Uterus (tissue), 2 donors: ENCODE data around the gene NDUFA8.

ENCODE experiments used
- CTCF ChIP-seq, 4 experiments: fragments of 200-600 bp in 2 of 4; fragments of 450-650 bp in 2 of 4; sonication (generic) in 2 of 4; IDR thresholded peaks; one replicate each; pipeline ENCODE4 v1.5.1; 2016 to 2019; ENCODE audit warnings: antibody characterized with exemption in 4 of 4, mild to moderate bottlenecking in 2 of 4, moderate library complexity in 1 of 4
- POLR2A ChIP-seq, 2 donors: fragments of 450-650 bp; IDR thresholded peaks; one replicate each; pipeline ENCODE4 v1.6.1; 2016; ENCODE audit warnings: antibody characterized with exemption in 2 of 2, mild to moderate bottlenecking in 1 of 2, moderate library complexity in 1 of 2

- no peak for TF ChIP-seq CTCF (IDR thresholded peaks at IDR 0.05)
- TF ChIP-seq POLR2A (IDR thresholded peaks at IDR 0.05) = no peak
Measured at GRCh38 chr9:122133984-122134535, 25.5 kb downstream of the NDUFA8 start.
